CD8-positive, alpha-beta memory T cell (primary cell): ENCODE data around the gene CYTIP. TPM values are rescaled to one million over a fixed set of nuclear protein-coding genes. Genes with fewer than 3 reads are reported as not detected.

Experiments
- CTCF ChIA-PET: fragments of 350-600 bp; sonication (Branson Sonifier 250); formaldehyde crosslinking; loops from one replicate; lab custom pipeline; 2021; ENCODE audit warnings: antibody characterized with exemption; lab: Charles Lee
- POLR2A ChIA-PET: fragments of 350-600 bp; sonication (Branson Sonifier 250); formaldehyde crosslinking; loops from one replicate; lab custom pipeline; 2021; ENCODE audit warnings: antibody characterized with exemption; lab: Charles Lee
- DNase-seq, 5 donors: peaks; one replicate each; pipeline versions ENCODE4 v3.0.0 to v3.0.0-alpha.2; 2020 to 2022; ENCODE audit warnings: mixed read lengths in 1 of 5
- H3K27ac ChIP-seq: one replicate; pipeline ENCODE4 v1.7.0; 2013; ENCODE audit warnings: low read depth, mild to moderate bottlenecking, low read length, moderate library complexity
- H3K27me3 ChIP-seq: 2 replicates; pipeline ENCODE4 v1.7.0; 2013; ENCODE audit warnings: low read length, mild to moderate bottlenecking; ENCODE audit not compliant: insufficient read depth, poor library complexity, severe bottlenecking
- H3K36me3 ChIP-seq: 2 replicates; pipeline ENCODE4 v1.7.0; 2013; ENCODE audit warnings: mild to moderate bottlenecking, low read length, moderate library complexity; ENCODE audit not compliant: insufficient read depth
- H3K4me1 ChIP-seq: 2 replicates; pipeline ENCODE4 v1.7.0; 2013; ENCODE audit warnings: mild to moderate bottlenecking, low read length, moderate library complexity; ENCODE audit not compliant: insufficient read depth
- H3K4me3 ChIP-seq: 2 replicates; pipeline ENCODE4 v1.7.0; 2013; ENCODE audit warnings: mild to moderate bottlenecking, low read length
- H3K9me3 ChIP-seq: 2 replicates; pipeline ENCODE4 v1.7.0; 2013; ENCODE audit warnings: mild to moderate bottlenecking, low read length
- H3K27ac Mint-ChIP-seq, 8 donors: one replicate each; pipeline ENCODE4 v1.8.0; 2020 to 2021; ENCODE audit warnings: mixed read lengths in 8 of 8, mild to moderate bottlenecking in 6 of 8, inconsistent platforms in 3 of 8, moderate library complexity in 3 of 8
- H3K27me3 Mint-ChIP-seq, 2 donors: one replicate each; pipeline ENCODE4 v1.8.0; 2020 to 2021; ENCODE audit warnings: mixed read lengths in 2 of 2, mild to moderate bottlenecking in 1 of 2, moderate library complexity in 1 of 2
- H3K36me3 Mint-ChIP-seq, 3 donors: one replicate each; pipeline ENCODE4 v1.8.0; 2020 to 2021; ENCODE audit warnings: mixed read lengths in 3 of 3, inconsistent platforms in 1 of 3, mild to moderate bottlenecking in 1 of 3
- H3K4me1 Mint-ChIP-seq, 3 donors: one replicate each; pipeline ENCODE4 v1.8.0; 2020 to 2021; ENCODE audit warnings: mixed read lengths in 3 of 3, inconsistent platforms in 1 of 3, mild to moderate bottlenecking in 1 of 3
- H3K4me3 Mint-ChIP-seq, 7 donors: one replicate each; pipeline ENCODE4 v1.8.0; 2020 to 2021; ENCODE audit warnings: mixed read lengths in 7 of 7, mild to moderate bottlenecking in 6 of 7, moderate library complexity in 4 of 7, inconsistent platforms in 2 of 7
- H3K9me3 Mint-ChIP-seq, 5 donors: one replicate each; pipeline ENCODE4 v1.8.0; 2020 to 2022; ENCODE audit warnings: mixed read lengths in 5 of 5, mild to moderate bottlenecking in 3 of 5, moderate library complexity in 2 of 5, inconsistent platforms in 1 of 5
- polyA plus RNA-seq: library from polyadenylated mRNA; unstranded; fragments of 300-500 nt; fragmentation: Illumina TruSeq; gene quantifications from one replicate; pipeline ENCODE4 v1.2.3, GENCODE V29; 2021
- total RNA-seq, 2 experiments: library from RNA; stranded (reverse); gene quantifications; one replicate each; pipeline ENCODE4 v1.2.3, GENCODE V29; 2021

Gene CYTIP
- total and polyA plus RNA-seq, 3 experiments from 2014 or later, result 144 to 202 (median 195) TPM

DNA sequence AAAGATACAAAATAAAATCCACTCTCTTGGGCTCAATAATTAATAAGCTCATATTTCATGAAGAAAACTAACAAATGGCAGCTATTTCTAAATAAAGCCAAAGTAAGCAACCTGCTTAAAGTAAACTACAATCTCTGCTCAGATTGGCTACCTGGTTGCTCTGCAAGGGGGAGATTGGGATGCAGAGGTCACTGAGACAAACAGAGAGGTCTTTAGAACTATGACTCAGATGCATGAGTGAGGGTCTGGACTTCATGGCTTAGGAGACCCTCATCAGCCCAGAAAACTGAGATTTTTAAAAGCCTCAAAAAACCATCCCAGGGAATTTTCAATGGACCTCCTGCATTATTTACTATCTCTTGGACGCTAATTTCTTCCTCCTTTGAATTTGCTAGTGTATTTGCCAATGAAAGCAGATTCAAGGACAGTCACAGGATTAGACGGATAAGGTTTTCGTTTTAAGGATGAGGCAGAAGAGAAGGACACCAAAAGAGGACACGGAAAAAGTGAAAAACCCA is 17.4 kb downstream of the CYTIP start:
- Histone ChIP-seq H3K27ac (no peak overlapping the region), H3K27me3 (no peaks in the 10 kb centered on the region), H3K4me3 (peak overlapping the region; percentile 0), H3K36me3 (peaks cover 78% of the 10 kb centered on the region), H3K4me1 (peaks cover 64% of the 10 kb centered on the region), H3K9me3 (peaks cover 5% of the 10 kb centered on the region)
- peak overlapping the region in 2 of 7 donors; percentile 16 to 32 for H3K4me3 Mint-ChIP-seq
- H3K36me3 Mint-ChIP-seq, result peaks cover 71 to 92% (median 86%) of the 10 kb centered on the region in 3 donors
- DNase-seq, result no peak
- peaks cover 6 to 21% (median 15%) of the 10 kb centered on the region in 5 donors for H3K9me3 Mint-ChIP-seq
- peaks cover 77 to 88% (median 86%) of the 10 kb centered on the region in 3 donors for H3K4me1 Mint-ChIP-seq
- CTCF ChIA-PET, result interaction anchor here (1.0 to 1.7 kb wide), 3 partner anchors 13 to 99 kb away, joined by 3 to 6 read pairs (median 5); no protein-coding TSS in a partner anchor
- POLR2A ChIA-PET, result interaction anchor here (0.7 to 1.0 kb wide), 2 partner anchors 8 to 13 kb away, joined by 3 read pairs; no protein-coding TSS in a partner anchor
- H3K27me3 Mint-ChIP-seq, result no peaks in the 10 kb centered on the region
- peak overlapping the region; percentile 19 to 94 (median 76) for H3K27ac Mint-ChIP-seq

GRCh38 chr2:157424374-157424773 is 19.5 kb downstream of the CYTIP start:
- H3K9me3 ChIP-seq, result peaks cover 5% of the 10 kb centered on the region
- no peak overlapping the region for H3K4me3 ChIP-seq
- no peaks in the 10 kb centered on the region for H3K27me3 Mint-ChIP-seq
- H3K27me3 ChIP-seq, result no peaks in the 10 kb centered on the region
- peaks cover 79 to 89% (median 88%) of the 10 kb centered on the region in 3 donors for H3K4me1 Mint-ChIP-seq
- CTCF ChIA-PET, result interaction anchor here (1.1 kb wide), 2 partner anchors 17 to 97 kb away, joined by 3 read pairs; no protein-coding TSS in a partner anchor
- POLR2A ChIA-PET, result interaction anchor here (1.0 to 1.8 kb wide), 2 partner anchors 15 to 21 kb away, joined by 4 to 6 read pairs; no protein-coding TSS in a partner anchor
- H3K27ac ChIP-seq, result no peak overlapping the region
- peaks cover 62% of the 10 kb centered on the region for H3K4me1 ChIP-seq
- H3K36me3 ChIP-seq, result peaks cover 76% of the 10 kb centered on the region
- H3K4me3 Mint-ChIP-seq, result peak overlapping the region in 1 of 7 donors; percentile 25
- H3K36me3 Mint-ChIP-seq, result peaks cover 66 to 92% (median 80%) of the 10 kb centered on the region in 3 donors
- peaks cover 6 to 21% (median 15%) of the 10 kb centered on the region in 5 donors for H3K9me3 Mint-ChIP-seq
- peak overlapping the region in 3 of 8 donors; percentile 51 to 70 (median 68) for H3K27ac Mint-ChIP-seq
- no peak for DNase-seq

- Mint-ChIP-seq H3K36me3 (peaks cover 57 to 87% (median 64%) of the 10 kb centered on the region in 3 donors), H3K4me1 (peaks cover 76 to 89% (median 88%) of the 10 kb centered on the region in 3 donors), H3K4me3 (peak overlapping the region in 6 of 7 donors; percentile 15 to 65 (median 36)), H3K9me3 (peaks cover 6 to 18% (median 12%) of the 10 kb centered on the region in 5 donors), H3K27me3 (no peaks in the 10 kb centered on the region), H3K27ac (peak overlapping the region; percentile 83 to 97 (median 91))
- Histone ChIP-seq H3K4me3 (no peak overlapping the region), H3K36me3 (peaks cover 68% of the 10 kb centered on the region), H3K4me1 (peaks cover 60% of the 10 kb centered on the region), H3K27ac (no peak overlapping the region), H3K27me3 (no peaks in the 10 kb centered on the region), H3K9me3 (peaks cover 5% of the 10 kb centered on the region)
- ChIA-PET POLR2A (interaction anchor here (1.1 to 3.2 kb wide), 5 partner anchors 10 to 90 kb away, joined by 3 to 45 read pairs (median 5); partner anchors contain the start of gene CYTIP), CTCF (interaction anchor here (1.6 to 2.0 kb wide), 3 partner anchors 19 to 94 kb away, joined by 4 to 13 read pairs (median 5); partner anchors contain the start of gene CYTIP)
- DNase-seq, result no peak
These were observed 21.9 kb downstream of the CYTIP start for GRCh38 chr2:157421964-157422363.

DNA sequence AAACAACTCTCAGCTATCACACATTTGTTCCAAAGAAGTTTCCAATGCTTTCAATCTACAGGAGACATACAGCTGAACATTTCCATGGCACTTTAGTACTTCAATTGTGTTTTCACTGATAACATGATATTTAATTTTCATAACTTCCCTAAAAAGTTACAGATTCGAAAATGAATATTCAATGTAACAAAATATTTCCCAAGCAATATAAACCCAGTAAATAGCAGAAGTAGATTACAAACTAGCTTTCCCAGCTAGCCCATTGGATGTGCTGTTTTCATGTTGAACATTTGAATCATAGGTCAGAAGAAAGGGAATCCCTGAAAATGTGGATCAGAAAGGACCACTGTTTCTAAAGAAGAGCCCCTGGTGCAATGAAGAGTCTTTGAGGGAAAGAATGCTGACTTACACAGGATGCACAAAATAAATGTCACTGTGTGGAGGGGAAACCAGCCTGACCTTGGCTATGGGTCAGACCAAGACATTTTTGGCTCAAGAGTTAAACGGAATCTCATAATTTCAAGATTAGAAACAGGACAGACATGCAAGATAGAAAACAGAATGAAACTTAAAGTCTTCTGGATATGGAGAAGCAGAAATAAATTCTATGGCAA is 22.5 kb downstream of the CYTIP start:
- Mint-ChIP-seq H3K27ac (peak overlapping the region; percentile 83 to 97 (median 91)), H3K4me3 (peak overlapping the region; percentile 13 to 65 (median 44)), H3K9me3 (peaks cover 6 to 17% (median 11%) of the 10 kb centered on the region in 5 donors), H3K4me1 (peaks cover 76 to 89% (median 87%) of the 10 kb centered on the region in 3 donors), H3K27me3 (peaks cover 0 to 1% of the 10 kb centered on the region in 2 donors), H3K36me3 (peaks cover 56 to 86% (median 63%) of the 10 kb centered on the region in 3 donors)
- H3K36me3 ChIP-seq, result peaks cover 66% of the 10 kb centered on the region
- H3K4me3 ChIP-seq, result no peak overlapping the region
- no peak overlapping the region for H3K27ac ChIP-seq
- no peaks in the 10 kb centered on the region for H3K27me3 ChIP-seq
- peaks cover 60% of the 10 kb centered on the region for H3K4me1 ChIP-seq
- no peak for DNase-seq
- ChIA-PET POLR2A (interaction anchor here (1.1 to 3.2 kb wide), 8 partner anchors 9 to 89 kb away, joined by 3 to 45 read pairs (median 5); partner anchors contain the start of gene CYTIP), CTCF (interaction anchor here (0.8 to 4.0 kb wide), 8 partner anchors 11 to 93 kb away, joined by 3 to 28 read pairs (median 6); partner anchors contain the start of gene CYTIP)
- H3K9me3 ChIP-seq, result peaks cover under 1% of the 10 kb centered on the region

DNA sequence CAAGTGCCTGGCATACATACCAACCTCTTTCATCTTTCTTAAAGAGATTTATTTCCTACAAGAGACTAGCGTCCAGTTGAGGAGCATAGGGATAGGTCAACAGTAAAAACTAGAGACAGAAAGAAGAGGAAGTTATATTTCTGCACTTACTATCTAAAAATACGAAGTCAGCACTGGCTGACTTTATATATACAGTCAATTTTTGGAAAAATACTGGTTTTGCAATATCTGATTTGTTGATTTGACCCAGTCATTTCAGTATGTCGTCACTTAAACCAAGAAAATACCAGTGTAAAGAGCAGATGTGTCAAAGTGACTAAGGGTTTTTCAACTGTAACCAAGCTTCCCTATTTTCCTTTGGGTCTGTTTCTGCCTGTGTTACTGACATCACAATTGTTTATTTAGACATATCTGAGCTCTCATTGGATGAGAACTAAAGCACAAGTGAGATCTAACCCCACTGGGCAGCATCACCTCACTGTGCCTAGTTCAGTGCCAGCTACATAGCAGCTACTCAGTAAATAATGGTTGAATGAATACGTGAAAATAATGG is 23.0 kb downstream of the CYTIP start:
- Mint-ChIP-seq H3K4me3 (peak overlapping the region; percentile 27 to 65 (median 54)), H3K9me3 (peaks cover 2 to 14% (median 5%) of the 10 kb centered on the region in 5 donors), H3K27me3 (peaks cover 0 to 1% of the 10 kb centered on the region in 2 donors), H3K27ac (peak overlapping the region; percentile 83 to 97 (median 91)), H3K36me3 (peaks cover 53 to 83% (median 59%) of the 10 kb centered on the region in 3 donors), H3K4me1 (peaks cover 74 to 88% (median 88%) of the 10 kb centered on the region in 3 donors)
- no peak overlapping the region for H3K27ac ChIP-seq
- peaks cover 65% of the 10 kb centered on the region for H3K4me1 ChIP-seq
- no peak overlapping the region for H3K4me3 ChIP-seq
- DNase-seq, result no peak
- H3K27me3 ChIP-seq, result no peaks in the 10 kb centered on the region
- CTCF ChIA-PET, result interaction anchor here (0.8 to 4.0 kb wide), 9 partner anchors 12 to 93 kb away, joined by 3 to 28 read pairs (median 6); partner anchors contain the start of gene CYTIP
- H3K9me3 ChIP-seq, result no peaks in the 10 kb centered on the region
- peaks cover 68% of the 10 kb centered on the region for H3K36me3 ChIP-seq
- POLR2A ChIA-PET, result interaction anchor here (1.3 to 3.2 kb wide), 6 partner anchors 9 to 88 kb away, joined by 4 to 45 read pairs (median 7); no protein-coding TSS in a partner anchor

- Histone ChIP-seq H3K36me3 (peaks cover 76% of the 10 kb centered on the region), H3K4me1 (peaks cover 82% of the 10 kb centered on the region), H3K27me3 (no peaks in the 10 kb centered on the region), H3K4me3 (peak overlapping the region; percentile 3), H3K9me3 (no peaks in the 10 kb centered on the region), H3K27ac (no peak overlapping the region)
- Mint-ChIP-seq H3K4me1 (peaks cover 84 to 94% (median 92%) of the 10 kb centered on the region in 3 donors), H3K27ac (peak overlapping the region; percentile 83 to 98 (median 96)), H3K27me3 (peaks cover 0 to 3% of the 10 kb centered on the region in 2 donors), H3K4me3 (peak overlapping the region; percentile 11 to 78 (median 52)), H3K9me3 (peaks cover 0 to 8% (median 2%) of the 10 kb centered on the region in 5 donors), H3K36me3 (peaks cover 55 to 86% (median 59%) of the 10 kb centered on the region in 3 donors)
- DNase-seq, result no peak
- CTCF ChIA-PET, result interaction anchor here (0.8 to 4.0 kb wide), 11 partner anchors 12 to 93 kb away, joined by 3 to 28 read pairs (median 4); partner anchors contain the start of genes CYTIP and ERMN
- POLR2A ChIA-PET, result interaction anchor here (0.6 to 3.2 kb wide), 13 partner anchors 7 to 480 kb away, joined by 3 to 45 read pairs (median 10); partner anchors contain the start of gene CYTIP
These were observed 24.8 kb downstream of the CYTIP start for GRCh38 chr2:157419031-157419575.

- Histone ChIP-seq H3K4me3 (peak overlapping the region; percentile 16), H3K36me3 (peaks cover 77% of the 10 kb centered on the region), H3K27ac (peak overlapping the region; percentile 52), H3K9me3 (no peaks in the 10 kb centered on the region), H3K27me3 (no peaks in the 10 kb centered on the region), H3K4me1 (peaks cover 85% of the 10 kb centered on the region)
- H3K4me3 Mint-ChIP-seq, result peak overlapping the region; percentile 70 to 81 (median 75)
- peaks cover 85 to 94% (median 92%) of the 10 kb centered on the region in 3 donors for H3K4me1 Mint-ChIP-seq
- H3K27me3 Mint-ChIP-seq, result peaks cover 0 to 3% of the 10 kb centered on the region in 2 donors
- POLR2A ChIA-PET, result interaction anchor here (0.6 to 2.0 kb wide), 14 partner anchors 8 to 480 kb away, joined by 3 to 16 read pairs (median 6); partner anchors contain the start of gene CYTIP
- DNase-seq, result peak in 3 of 5 donors; percentile 55 to 82 (median 76)
- peak overlapping the region; percentile 51 to 98 (median 97) for H3K27ac Mint-ChIP-seq
- H3K36me3 Mint-ChIP-seq, result peaks cover 48 to 88% (median 56%) of the 10 kb centered on the region in 3 donors
- peaks cover 0 to 6% (median 2%) of the 10 kb centered on the region in 5 donors for H3K9me3 Mint-ChIP-seq
- CTCF ChIA-PET, result interaction anchor here (1.0 to 4.0 kb wide), 11 partner anchors 12 to 92 kb away, joined by 3 to 28 read pairs (median 4); partner anchors contain the start of genes CYTIP and ERMN
These were observed 25.6 kb downstream of the CYTIP start for GRCh38 chr2:157418239-157418641.
